HG02852 (cell line): Measurements from ENCODE around the gene SLC35F1.

Experiments used
- ATAC-seq: cut with Tn5 transposase; IDR thresholded peaks from one replicate; pipeline ENCODE4 v1.9.1; 2021; ENCODE audit warnings: mild to moderate bottlenecking, moderate library complexity; ENCODE audit not compliant: unreplicated experiment

The SLC35F1 gene

DNA sequence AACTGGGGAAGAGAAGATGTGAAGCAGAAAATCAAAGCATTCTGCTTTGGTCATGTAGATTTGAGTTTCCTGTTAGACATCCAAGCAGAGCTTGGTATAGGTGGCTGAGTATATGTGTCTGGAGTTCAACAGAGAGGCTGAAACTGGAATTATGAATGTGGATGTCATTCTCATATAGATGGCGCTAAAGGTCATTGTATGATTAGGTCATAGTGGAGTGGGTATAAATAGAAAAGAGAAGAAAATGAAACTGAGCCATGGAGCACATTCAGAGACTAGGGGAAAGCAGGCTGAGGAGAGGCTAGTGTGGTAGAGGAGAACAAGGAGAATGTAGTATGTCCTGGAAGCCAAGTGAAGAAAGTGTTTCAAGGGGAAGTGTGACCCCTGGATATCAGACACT, 345.4 kb downstream of the SLC35F1 start:
- ATAC-seq: peak; percentile 66

- ATAC-seq: no peak
Measured at GRCh38 chr6:118253741-118254140, 346.7 kb downstream of the SLC35F1 start.

DNA sequence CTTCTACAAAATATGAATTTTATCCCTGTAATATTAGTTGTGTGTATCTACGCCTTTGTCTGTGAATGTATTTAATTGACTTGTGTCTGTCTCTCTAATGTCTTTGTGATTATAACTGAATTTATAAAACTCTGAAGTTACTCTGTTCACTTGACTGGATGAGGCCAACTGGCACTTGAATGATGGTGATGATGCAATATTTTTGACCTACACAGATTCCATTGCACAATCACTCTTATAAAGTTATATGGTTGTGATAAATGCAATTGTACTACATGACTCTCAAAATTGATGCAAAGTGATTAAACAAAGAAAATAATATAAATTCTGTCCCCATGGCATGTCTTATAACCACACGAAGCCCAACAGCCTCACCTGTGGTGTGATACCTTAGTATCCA, 353.8 kb downstream of the SLC35F1 start:
- ATAC-seq: no peak

DNA sequence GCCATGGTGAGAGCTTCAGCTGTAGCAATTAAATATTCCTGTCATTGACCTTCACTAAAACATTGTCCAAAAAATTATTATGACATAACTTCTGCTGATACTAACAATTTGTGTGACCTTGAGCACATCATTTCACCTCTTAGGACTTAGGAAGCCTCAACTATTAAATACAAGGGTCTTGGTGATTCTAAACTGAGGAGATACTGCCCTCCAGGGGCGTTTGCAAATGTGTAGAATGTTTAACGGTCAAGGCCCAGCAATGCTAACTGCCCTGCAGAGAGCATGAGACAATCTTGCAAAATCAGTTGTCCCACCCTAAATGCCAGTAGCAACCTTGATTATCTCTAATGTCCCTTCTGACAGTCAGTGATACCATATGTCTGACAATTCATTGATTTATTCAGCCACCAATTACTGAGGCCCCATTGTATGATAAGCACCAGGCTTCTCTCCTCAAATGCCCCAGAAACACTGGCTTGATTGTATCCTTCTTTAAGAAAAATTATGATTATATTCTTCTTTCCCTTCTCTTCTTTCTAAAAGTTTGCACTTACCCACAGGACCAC, 356.9 kb downstream of the SLC35F1 start:
- ATAC-seq: peak; percentile 57

DNA sequence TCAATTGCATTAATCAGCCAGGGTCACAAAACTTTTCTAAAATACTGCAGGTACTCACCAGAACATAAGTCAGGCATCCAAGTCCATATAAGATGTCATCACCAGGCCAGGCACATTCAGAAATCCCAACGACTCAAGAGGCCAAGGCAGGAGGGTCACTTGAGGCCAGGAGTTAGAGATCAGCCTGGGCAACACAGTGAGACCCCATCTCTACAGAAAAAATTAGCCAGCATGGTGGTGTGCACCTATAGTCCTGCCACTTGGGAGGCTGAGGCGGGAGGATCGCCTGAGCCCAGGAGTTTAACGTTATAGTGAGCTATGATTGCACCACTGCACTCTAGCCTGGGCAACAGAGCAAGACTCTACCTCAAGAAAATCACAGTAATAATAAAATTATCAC, 362.6 kb downstream of the SLC35F1 start:
- ATAC-seq: no peak

DNA sequence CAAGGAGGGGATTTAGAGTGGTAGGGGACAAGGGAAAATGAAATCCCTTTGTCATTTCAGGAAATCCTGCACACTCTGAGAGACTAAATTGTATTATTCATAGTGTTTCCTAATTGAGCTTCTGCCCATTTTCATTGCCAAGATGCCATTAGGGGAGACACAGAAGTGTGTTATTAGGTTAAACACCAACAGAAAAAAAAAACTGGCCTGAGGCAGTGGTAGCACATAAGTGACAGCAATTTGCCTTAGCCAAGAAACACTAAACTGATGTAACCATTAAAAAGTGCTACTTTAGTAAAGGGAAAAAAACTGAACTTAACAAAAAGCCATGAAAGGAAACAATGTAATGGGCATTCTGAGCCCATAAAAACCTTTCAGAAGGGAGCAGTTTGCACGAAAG, 370.6 kb downstream of the SLC35F1 start:
- no peak for ATAC-seq

GRCh38 chr6:118280210-118280609, 373.1 kb downstream of the SLC35F1 start:
- peak; percentile 100 for ATAC-seq

DNA sequence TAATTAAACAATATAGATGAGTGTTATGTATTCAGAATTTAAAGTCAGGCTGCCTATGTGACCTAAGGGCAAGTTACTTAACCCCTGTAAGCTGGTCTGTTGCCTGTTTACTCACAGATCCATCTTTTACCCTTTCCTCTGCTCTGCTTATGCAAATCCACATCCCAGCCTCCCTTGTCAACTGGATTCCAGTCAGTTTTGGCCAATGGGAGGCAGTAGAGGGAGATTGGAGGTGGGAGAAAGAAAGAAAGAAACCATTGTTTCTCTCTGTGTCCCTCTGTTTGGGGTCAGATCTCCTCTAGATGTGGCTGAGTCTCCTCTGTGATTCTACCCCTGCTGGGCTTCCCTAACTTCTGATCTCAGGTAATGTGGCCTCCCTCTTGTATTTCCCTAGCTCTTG, 374.2 kb downstream of the SLC35F1 start:
- no peak for ATAC-seq

- ATAC-seq: no peak
Measured at GRCh38 chr6:118283766-118284165, 376.7 kb downstream of the SLC35F1 start.

DNA sequence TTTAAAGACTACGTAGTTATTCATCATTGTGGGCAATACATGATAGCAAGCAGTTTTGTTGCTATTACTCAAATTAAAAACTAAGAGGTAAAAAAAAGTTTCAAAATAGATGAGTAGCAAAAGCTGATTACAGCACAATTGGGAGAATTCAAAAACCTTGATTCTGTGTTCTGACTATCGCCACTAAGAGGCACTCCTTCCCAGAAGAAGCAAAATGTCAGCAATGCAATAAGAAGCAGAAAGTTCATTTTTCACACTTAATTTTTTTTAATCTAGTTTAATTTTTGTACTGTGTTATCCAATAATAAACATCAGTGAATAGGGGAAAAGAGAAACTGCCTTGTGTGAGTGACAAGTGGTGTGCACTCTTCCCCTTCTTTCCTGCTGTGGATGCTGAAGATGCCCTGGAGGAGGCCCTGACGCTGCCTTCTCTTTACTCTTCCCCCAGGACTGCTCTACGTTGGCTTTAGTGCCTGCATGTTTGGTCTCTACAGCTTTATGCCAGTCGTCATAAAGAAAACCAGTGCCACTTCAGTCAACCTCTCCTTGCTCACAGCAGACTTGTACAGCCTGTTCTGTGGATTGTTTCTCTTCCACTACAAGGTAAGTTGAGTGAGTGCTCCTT, 377.8 kb downstream of the SLC35F1 start:
- ATAC-seq: no peak

DNA sequence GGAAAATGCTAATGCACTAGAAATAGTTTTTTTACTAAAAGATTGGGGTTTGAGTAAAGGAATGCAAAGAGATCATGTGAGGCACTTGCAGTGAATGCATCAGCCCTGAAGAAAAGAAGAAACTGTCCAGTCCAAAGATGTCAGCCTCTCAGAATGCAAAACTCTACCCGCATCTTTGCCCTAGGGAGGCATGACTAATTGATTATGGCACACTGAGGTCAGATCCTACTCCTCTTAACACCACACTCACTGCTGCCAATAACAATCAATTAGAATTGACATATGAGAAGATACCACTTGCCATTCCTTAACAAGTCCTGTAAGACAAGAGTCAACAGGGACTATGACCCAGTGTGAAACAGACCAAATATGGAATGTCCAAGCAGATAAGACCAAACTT, 378.7 kb downstream of the SLC35F1 start:
- ATAC-seq: no peak

GRCh38 chr6:118288355-118289124, 381.5 kb downstream of the SLC35F1 start:
- ATAC-seq: no peak

DNA sequence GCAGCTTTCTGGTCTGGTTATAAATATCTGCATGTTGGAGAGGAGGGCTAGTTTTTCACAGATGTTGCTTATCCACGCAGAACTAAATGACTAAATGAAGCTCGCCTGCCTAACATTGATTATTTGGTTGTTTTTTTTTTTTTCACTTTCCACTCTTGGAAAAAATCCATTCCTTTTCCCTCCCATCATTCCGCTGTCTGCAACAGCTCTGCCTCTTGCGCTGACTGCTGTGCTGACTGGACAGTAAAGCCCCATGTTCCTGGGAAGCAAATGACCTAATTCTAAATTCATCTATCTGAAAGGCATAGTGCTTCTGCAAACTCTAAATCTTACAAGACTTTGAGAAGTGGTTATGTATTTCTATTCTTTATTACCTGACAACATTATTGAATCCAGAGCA, 385.5 kb downstream of the SLC35F1 start:
- no peak for ATAC-seq

DNA sequence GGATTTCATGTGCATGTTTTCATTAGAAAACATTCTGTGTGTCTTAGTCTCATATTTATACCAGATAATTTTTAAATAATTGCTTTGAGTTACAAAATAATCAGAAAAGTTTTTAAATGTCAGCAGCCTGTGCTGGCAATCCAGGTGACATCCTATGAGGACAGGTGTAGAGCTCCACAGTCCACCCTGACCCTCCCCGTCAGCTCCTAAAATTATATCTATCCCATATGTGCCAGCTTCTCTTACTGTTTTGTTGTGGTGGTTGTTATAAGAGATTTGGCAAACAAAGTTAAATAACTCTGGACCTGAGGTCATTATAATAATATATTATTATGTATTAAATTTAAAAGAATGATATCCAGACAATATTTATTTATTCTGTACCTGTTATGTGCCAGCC, 387.8 kb downstream of the SLC35F1 start:
- no peak for ATAC-seq

GRCh38 chr6:118295336-118295735, 388.3 kb downstream of the SLC35F1 start:
- ATAC-seq: no peak

DNA sequence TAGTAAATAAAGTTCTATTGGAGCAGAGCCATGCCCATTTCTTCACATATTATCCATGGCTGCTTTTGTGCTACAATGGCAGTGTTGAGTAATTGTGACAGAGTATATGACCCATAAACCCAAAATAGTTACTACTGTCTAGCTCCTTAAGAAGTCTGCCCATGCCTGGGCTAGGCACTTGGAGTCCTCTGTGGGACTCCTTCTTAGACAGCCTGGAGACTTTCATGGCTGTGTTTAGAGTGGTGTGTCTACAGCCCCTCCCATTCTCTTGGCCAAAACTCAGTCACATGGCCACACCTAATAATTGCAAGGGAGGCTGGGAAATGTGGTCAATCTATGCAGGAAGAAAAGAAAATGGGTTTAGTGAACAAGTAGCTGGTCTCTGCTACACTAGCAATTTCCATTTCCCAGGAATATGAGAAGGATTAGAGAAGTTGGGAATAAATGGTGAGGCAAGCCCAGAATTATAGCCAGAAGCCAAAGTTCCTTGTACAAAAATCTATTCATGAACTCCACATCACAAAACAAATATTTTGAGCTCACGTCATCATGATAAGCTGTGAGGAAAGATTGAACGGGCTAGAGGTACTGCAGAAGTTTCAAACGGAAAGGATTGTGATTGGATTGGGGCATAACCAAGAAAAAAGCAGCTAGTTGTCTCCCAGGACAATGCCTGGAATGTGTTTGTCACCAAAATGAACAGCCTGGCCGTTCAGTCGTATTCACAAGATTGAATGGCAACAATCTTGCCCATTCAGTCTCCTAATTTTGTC, 389.3 kb downstream of the SLC35F1 start:
- no peak for ATAC-seq

GRCh38 chr6:118297821-118298220, 390.8 kb downstream of the SLC35F1 start:
- no peak for ATAC-seq

- no peak for ATAC-seq
Measured at GRCh38 chr6:118298476-118299427, 391.7 kb downstream of the SLC35F1 start.

- no peak for ATAC-seq
Measured at GRCh38 chr6:118299457-118299856, 392.4 kb downstream of the SLC35F1 start.

DNA sequence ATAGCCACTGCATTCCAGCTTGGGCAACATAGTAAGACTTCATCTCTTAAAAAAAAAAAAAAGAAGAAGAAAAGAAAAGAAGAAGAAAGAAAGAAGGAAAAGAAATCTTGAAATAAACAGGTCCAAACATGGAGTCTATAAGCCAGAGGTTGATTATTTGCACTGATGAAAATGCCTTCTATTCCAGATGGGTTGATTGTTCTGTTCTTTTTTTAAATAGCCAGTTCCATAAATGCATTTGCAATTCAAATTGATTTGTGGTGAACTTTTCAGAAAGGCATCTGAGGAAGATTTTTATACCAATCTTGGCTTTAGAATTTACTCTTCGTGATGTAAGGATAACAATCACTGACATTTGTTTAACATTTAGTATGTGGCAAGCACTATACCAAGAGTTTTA, 397.3 kb downstream of the SLC35F1 start:
- ATAC-seq: no peak
